Karpas-422 (cell line): ENCODE results near the gene MELK. TPM values are rescaled to one million over a fixed set of nuclear protein-coding genes. Genes with fewer than 3 reads are reported as not detected.
A peak's percentile ranks its signal among the peaks of the same experiment; 100 is the strongest.

Experiments
- DNase-seq: peaks from one replicate; pipeline ENCODE4 v3.0.0-alpha.2; 2015
- H2AFZ ChIP-seq: fragments of 200-600 bp; sonication (generic); 2 replicates; pipeline ENCODE4 v1.6.1; 2014; ENCODE audit warnings: antibody characterized with exemption, low read length, mixed read lengths
- H3K27ac ChIP-seq: fragments of 200-600 bp; sonication (generic); 2 replicates; pipeline ENCODE4 v1.5.1; 2014; ENCODE audit warnings: mild to moderate bottlenecking, low read length, moderate library complexity
- H3K27me3 ChIP-seq: fragments of 200-600 bp; sonication (generic); 2 replicates; pipeline ENCODE4 v1.6.1; 2014; ENCODE audit warnings: low read length, mixed read lengths
- H3K36me3 ChIP-seq: fragments of 200-600 bp; sonication (generic); 2 replicates; pipeline ENCODE4 v1.6.1; 2014; ENCODE audit warnings: low read length, mixed read lengths; ENCODE audit not compliant: insufficient read depth
- H3K4me1 ChIP-seq: fragments of 200-600 bp; sonication (generic); 2 replicates; pipeline ENCODE4 v1.6.1; 2014; ENCODE audit warnings: mild to moderate bottlenecking, low read length, mixed read lengths
- H3K4me2 ChIP-seq: fragments of 200-600 bp; sonication (generic); 2 replicates; pipeline ENCODE4 v1.6.1; 2014; ENCODE audit warnings: low read length, low read depth, mild to moderate bottlenecking; ENCODE audit not compliant: poor library complexity, severe bottlenecking
- H3K4me3 ChIP-seq: fragments of 200-600 bp; sonication (generic); 2 replicates; pipeline ENCODE4 v1.5.1; 2014; ENCODE audit warnings: mild to moderate bottlenecking, antibody characterized with exemption, low read length, mixed read lengths
- H3K79me2 ChIP-seq: fragments of 200-600 bp; sonication (generic); 2 replicates; pipeline ENCODE4 v1.6.1; 2014; ENCODE audit warnings: mild to moderate bottlenecking, low read length, mixed read lengths
- H3K9ac ChIP-seq: fragments of 200-600 bp; sonication (generic); 2 replicates; pipeline ENCODE4 v1.6.0; 2014; ENCODE audit warnings: low read length
- H3K9me2 ChIP-seq: fragments of 200-600 bp; sonication (generic), shearing (Covaris generic); replicated peaks from 2 replicates; pipeline ENCODE4 v1.6.0; 2014; ENCODE audit warnings: mild to moderate bottlenecking, low read length, moderate library complexity; ENCODE audit not compliant: insufficient read depth
- H3K9me3 ChIP-seq: fragments of 300-700, 200-600 bp; sonication (generic); 2 replicates; pipeline ENCODE4 v1.6.1; 2014; ENCODE audit warnings: low read length, mixed read lengths
- H4K20me1 ChIP-seq: fragments of 200-600 bp; sonication (generic); 2 replicates; pipeline ENCODE4 v1.6.1; 2014; ENCODE audit warnings: mild to moderate bottlenecking, antibody characterized with exemption, low read length, low read depth; ENCODE audit not compliant: insufficient read depth
- total RNA-seq: library from RNA; depleted of rRNA; stranded (reverse); fragments of >200 nt; shearing (Covaris generic); gene quantifications from 2 replicates; pipeline ENCODE4 v1.2.3, GENCODE V29; 2014; ENCODE audit warnings: low replicate concordance

The MELK gene
- total RNA-seq, 1 experiment from 2014 or later: 22.2 TPM

- Histone ChIP-seq H3K4me2 (no peak overlapping the region), H3K79me2 (peaks cover 41% of the 10 kb centered on the region), H2AFZ (no peak overlapping the region), H3K9me2 (no peaks in the 10 kb centered on the region), H3K4me3 (no peak overlapping the region), H3K9me3 (no peaks in the 10 kb centered on the region), H3K36me3 (peaks cover 18% of the 10 kb centered on the region; the same call in 1 of the 2 replicates), H3K4me1 (no peaks in the 10 kb centered on the region), H4K20me1 (no peaks in the 10 kb centered on the region), H3K9ac (no peak overlapping the region), H3K27ac (no peak overlapping the region), H3K27me3 (no peaks in the 10 kb centered on the region)
- DNase-seq: no peak
These were observed 50.6 kb downstream of the MELK start for GRCh38 chr9:36623280-36623679.

GRCh38 chr9:36625006-36625615 is 52.4 kb downstream of the MELK start:
- peaks cover 27% of the 10 kb centered on the region for H3K79me2 ChIP-seq
- H3K36me3 ChIP-seq: peaks cover 11% of the 10 kb centered on the region; the same call in 1 of the 2 replicates

GRCh38 chr9:36632892-36633291 is 60.2 kb downstream of the MELK start:
- Histone ChIP-seq H3K79me2 (peaks cover 3% of the 10 kb centered on the region; the same call in 1 of the 2 replicates), H4K20me1 (no peaks in the 10 kb centered on the region), H3K9me3 (no peaks in the 10 kb centered on the region), H3K27ac (no peak overlapping the region), H3K4me2 (no peak overlapping the region), H3K4me3 (no peak overlapping the region), H3K9me2 (no peaks in the 10 kb centered on the region), H2AFZ (no peak overlapping the region), H3K27me3 (no peaks in the 10 kb centered on the region), H3K4me1 (peaks cover 8% of the 10 kb centered on the region), H3K36me3 (peaks cover 18% of the 10 kb centered on the region; the same call in 1 of the 2 replicates), H3K9ac (no peak overlapping the region)
- peak; percentile 74 for DNase-seq

More at GRCh38 chr9:36625006-36625615, 52.4 kb downstream of the MELK start:
- Histone ChIP-seq H3K9ac (no peak overlapping the region), H3K4me3 (no peak overlapping the region), H3K27ac (no peak overlapping the region), H3K4me2 (no peak overlapping the region), H3K9me2 (no peaks in the 10 kb centered on the region), H3K9me3 (no peaks in the 10 kb centered on the region), H4K20me1 (no peaks in the 10 kb centered on the region), H3K4me1 (no peaks in the 10 kb centered on the region), H2AFZ (no peak overlapping the region), H3K27me3 (no peaks in the 10 kb centered on the region)
- no peak for DNase-seq

- Histone ChIP-seq H3K27ac (peak overlapping the region; percentile 95), H3K9me3 (no peaks in the 10 kb centered on the region), H3K36me3 (peaks cover 12% of the 10 kb centered on the region; the same call in 1 of the 2 replicates), H4K20me1 (no peaks in the 10 kb centered on the region), H3K9me2 (no peaks in the 10 kb centered on the region), H3K9ac (0 out of 2 replicates have a peak overlapping the region, but pooled peaks have one; percentile 2), H3K4me1 (peaks cover 56% of the 10 kb centered on the region), H3K79me2 (peaks cover 25% of the 10 kb centered on the region), H2AFZ (no peak overlapping the region), H3K27me3 (no peaks in the 10 kb centered on the region), H3K4me2 (no peak overlapping the region), H3K4me3 (no peak overlapping the region)
- peak; percentile 79 for DNase-seq
These were observed 65.0 kb downstream of the MELK start for GRCh38 chr9:36637491-36638270.

- Histone ChIP-seq H3K9me2 (no peaks in the 10 kb centered on the region), H3K9ac (peak overlapping the region; percentile 68), H2AFZ (0 out of 2 replicates have a peak overlapping the region, but pooled peaks have one; percentile 11), H3K36me3 (peaks cover 6% of the 10 kb centered on the region; the same call in 1 of the 2 replicates), H4K20me1 (no peaks in the 10 kb centered on the region), H3K27me3 (no peaks in the 10 kb centered on the region), H3K4me1 (peaks cover 56% of the 10 kb centered on the region), H3K79me2 (peaks cover 31% of the 10 kb centered on the region), H3K4me2 (peak overlapping the region; percentile 74), H3K27ac (peak overlapping the region; percentile 95), H3K4me3 (peak overlapping the region; percentile 49), H3K9me3 (no peaks in the 10 kb centered on the region)
- DNase-seq: peak; percentile 90
These were observed 68.2 kb downstream of the MELK start for GRCh38 chr9:36640771-36641381.

- no peaks in the 10 kb centered on the region for H4K20me1 ChIP-seq
- H3K79me2 ChIP-seq: peaks cover 36% of the 10 kb centered on the region
- no peaks in the 10 kb centered on the region for H3K9me3 ChIP-seq
- no peak overlapping the region for H2AFZ ChIP-seq
- H3K4me3 ChIP-seq: no peak overlapping the region
- no peaks in the 10 kb centered on the region for H3K9me2 ChIP-seq
- H3K4me2 ChIP-seq: no peak overlapping the region
- peak overlapping the region; percentile 95; the same call in 1 of the 2 replicates for H3K27ac ChIP-seq
- DNase-seq: no peak
- H3K4me1 ChIP-seq: peaks cover 53% of the 10 kb centered on the region
- H3K36me3 ChIP-seq: peaks cover 6% of the 10 kb centered on the region; the same call in 1 of the 2 replicates
- no peaks in the 10 kb centered on the region for H3K27me3 ChIP-seq
- H3K9ac ChIP-seq: no peak overlapping the region
These were observed 70.1 kb downstream of the MELK start for GRCh38 chr9:36642817-36643216.

- Histone ChIP-seq H2AFZ (no peak overlapping the region), H3K9ac (no peak overlapping the region), H3K27ac (no peak overlapping the region), H3K36me3 (peaks cover 23% of the 10 kb centered on the region), H3K4me2 (no peak overlapping the region), H3K79me2 (no peaks in the 10 kb centered on the region; the same call in 1 of the 2 replicates), H3K4me1 (peaks cover 11% of the 10 kb centered on the region), H3K9me3 (no peaks in the 10 kb centered on the region), H3K27me3 (no peaks in the 10 kb centered on the region), H3K9me2 (no peaks in the 10 kb centered on the region), H3K4me3 (no peak overlapping the region), H4K20me1 (no peaks in the 10 kb centered on the region)
- no peak for DNase-seq
These were observed 84.1 kb downstream of the MELK start for GRCh38 chr9:36656842-36657241.

- H3K27me3 ChIP-seq: no peaks in the 10 kb centered on the region
- H3K9me3 ChIP-seq: no peaks in the 10 kb centered on the region
- peaks cover under 1% of the 10 kb centered on the region; the same call in 1 of the 2 replicates for H3K4me1 ChIP-seq
- no peaks in the 10 kb centered on the region for H3K79me2 ChIP-seq
- DNase-seq: no peak
- no peak overlapping the region for H3K4me3 ChIP-seq
- H3K9ac ChIP-seq: no peak overlapping the region
- H4K20me1 ChIP-seq: no peaks in the 10 kb centered on the region
- H2AFZ ChIP-seq: no peak overlapping the region
- no peak overlapping the region for H3K4me2 ChIP-seq
- H3K36me3 ChIP-seq: peaks cover 12% of the 10 kb centered on the region
- no peaks in the 10 kb centered on the region for H3K9me2 ChIP-seq
- H3K27ac ChIP-seq: no peak overlapping the region
These were observed 86.8 kb downstream of the MELK start for GRCh38 chr9:36659500-36659899.
